Astrocyte (in vitro differentiated cells and primary cell): ENCODE data around the gene CAPRIN2. TPM values are rescaled to one million over a fixed set of nuclear protein-coding genes. Genes with fewer than 3 reads are reported as not detected.

Experiments
- DNase-seq: peaks from one replicate; pipeline ENCODE4 v3.0.0-alpha.2; 2010; ENCODE audit warnings: low read depth
- FAIRE-seq: peaks from 2 replicates; lab custom pipeline; 2011; peaks lifted over from hg19 to GRCh38; lab: Jason Lieb, UNC
- H2AFZ ChIP-seq: 2 replicates; pipeline ENCODE4 v1.6.0; 2012; ENCODE audit warnings: low read depth, low read length, inconsistent platforms
- H3K27ac ChIP-seq: 2 replicates; pipeline ENCODE4 v1.5.1; 2011; ENCODE audit warnings: low read depth, low read length, inconsistent platforms
- H3K27me3 ChIP-seq: 2 replicates; pipeline ENCODE4 v1.6.0; 2011; ENCODE audit warnings: low read length, inconsistent platforms; ENCODE audit not compliant: insufficient read depth
- H3K36me3 ChIP-seq: 2 replicates; pipeline ENCODE4 v1.5.1; 2011; ENCODE audit warnings: low read length, inconsistent platforms; ENCODE audit not compliant: insufficient read depth
- H3K4me1 ChIP-seq: 2 replicates; pipeline ENCODE4 v1.5.1; 2011; ENCODE audit warnings: low read length, inconsistent platforms; ENCODE audit not compliant: insufficient read depth
- H3K4me2 ChIP-seq: 2 replicates; pipeline ENCODE4 v1.6.0; 2012; ENCODE audit warnings: low read length, inconsistent platforms
- H3K4me3 ChIP-seq: 2 replicates; pipeline ENCODE4 v1.5.1; 2011; ENCODE audit warnings: low read depth, mild to moderate bottlenecking, low read length, inconsistent platforms; ENCODE audit not compliant: insufficient read depth
- H3K79me2 ChIP-seq: 2 replicates; pipeline ENCODE4 v1.6.0; 2012; ENCODE audit warnings: mild to moderate bottlenecking, low read length, inconsistent platforms; ENCODE audit not compliant: insufficient read depth
- H3K9ac ChIP-seq: 2 replicates; pipeline ENCODE4 v1.6.0; 2012; ENCODE audit warnings: mild to moderate bottlenecking, low read length, inconsistent platforms
- H3K9me3 ChIP-seq: 2 replicates; pipeline ENCODE4 v1.5.1; 2012; ENCODE audit warnings: low read depth, mild to moderate bottlenecking, low read length, inconsistent platforms; ENCODE audit not compliant: insufficient read depth
- H4K20me1 ChIP-seq: 2 replicates; pipeline ENCODE4 v1.6.0; 2012; ENCODE audit warnings: low read length, inconsistent platforms; ENCODE audit not compliant: insufficient read depth
- H3K27ac Mint-ChIP-seq: one replicate; pipeline ENCODE4 v1.8.0; 2021; ENCODE audit warnings: mild to moderate bottlenecking, mixed read lengths; ENCODE audit not compliant: unreplicated experiment
- H3K27me3 Mint-ChIP-seq: one replicate; pipeline ENCODE4 v1.8.0; 2021; ENCODE audit warnings: low read depth, mixed read lengths; ENCODE audit not compliant: unreplicated experiment
- H3K36me3 Mint-ChIP-seq: one replicate; pipeline ENCODE4 v1.8.0; 2021; ENCODE audit warnings: low read depth, mixed read lengths; ENCODE audit not compliant: unreplicated experiment
- H3K4me1 Mint-ChIP-seq: one replicate; pipeline ENCODE4 v1.8.0; 2021; ENCODE audit warnings: low read depth, mixed read lengths; ENCODE audit not compliant: unreplicated experiment
- H3K4me3 Mint-ChIP-seq: one replicate; pipeline ENCODE4 v1.8.0; 2021; ENCODE audit warnings: mild to moderate bottlenecking, moderate library complexity, mixed read lengths; ENCODE audit not compliant: unreplicated experiment
- H3K9me3 Mint-ChIP-seq: one replicate; pipeline ENCODE4 v1.8.0; 2021; ENCODE audit warnings: mild to moderate bottlenecking, mixed read lengths; ENCODE audit not compliant: unreplicated experiment
- EZH2 ChIP-seq: IDR thresholded peaks from 2 replicates; pipeline ENCODE4 v1.6.1; 2012; ENCODE audit warnings: mild to moderate bottlenecking, low read length, inconsistent platforms; ENCODE audit not compliant: insufficient read depth
- total RNA-seq: library from RNA; stranded (reverse); gene quantifications from 2 replicates; pipeline ENCODE4 v1.2.1, GENCODE V29; 2021
- TF ChIP-seq, protein P1 (sequence below): IDR thresholded peaks from 2 replicates; pipeline ENCODE4 v1.5.1; 2011; ENCODE audit warnings: low read depth, mild to moderate bottlenecking, inconsistent platforms, low read length, moderate library complexity; ENCODE audit not compliant: insufficient read depth

CAPRIN2 gene
- total RNA-seq, 1 donor from 2014 or later, result 23.1 TPM

DNA sequence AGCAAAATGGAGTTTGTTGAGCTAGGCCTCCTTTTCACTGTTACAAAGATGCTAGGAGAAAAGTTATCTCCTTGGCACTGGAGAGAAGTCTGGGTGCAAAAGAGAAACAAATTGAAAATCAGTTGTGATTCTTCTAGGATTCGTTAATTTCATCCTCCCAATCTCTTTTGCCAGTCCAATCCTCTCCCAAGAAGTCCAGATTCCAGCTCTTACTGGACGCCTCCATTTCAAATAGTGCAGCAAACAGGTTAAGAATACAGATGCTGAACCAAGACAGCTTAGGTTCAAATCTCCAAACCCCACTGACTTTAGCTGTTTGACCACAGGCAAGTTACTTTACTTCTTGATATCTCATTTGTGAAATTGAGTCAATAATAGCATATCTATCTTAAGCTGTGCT is 34.0 kb upstream of the CAPRIN2 start:
- no peak overlapping the region for H3K27ac Mint-ChIP-seq
- Histone ChIP-seq H3K27ac (no peak overlapping the region), H3K4me2 (no peak overlapping the region), H3K9ac (no peak overlapping the region), H3K27me3 (no peaks in the 10 kb centered on the region), H3K79me2 (no peaks in the 10 kb centered on the region), H3K4me1 (peaks cover 16% of the 10 kb centered on the region), H3K4me3 (no peak overlapping the region), H2AFZ (no peak overlapping the region), H4K20me1 (no peaks in the 10 kb centered on the region), H3K9me3 (no peaks in the 10 kb centered on the region), H3K36me3 (no peaks in the 10 kb centered on the region)
- peaks cover 8% of the 10 kb centered on the region for H3K4me1 Mint-ChIP-seq
- H3K27me3 Mint-ChIP-seq, result no peaks in the 10 kb centered on the region
- H3K4me3 Mint-ChIP-seq, result no peak overlapping the region
- no peaks in the 10 kb centered on the region for H3K36me3 Mint-ChIP-seq
- DNase-seq, result no peak
- H3K9me3 Mint-ChIP-seq, result peaks cover 3% of the 10 kb centered on the region
- FAIRE-seq, result no peak
- TF ChIP-seq EZH2, result no peak
- TF ChIP-seq, protein P1, sequence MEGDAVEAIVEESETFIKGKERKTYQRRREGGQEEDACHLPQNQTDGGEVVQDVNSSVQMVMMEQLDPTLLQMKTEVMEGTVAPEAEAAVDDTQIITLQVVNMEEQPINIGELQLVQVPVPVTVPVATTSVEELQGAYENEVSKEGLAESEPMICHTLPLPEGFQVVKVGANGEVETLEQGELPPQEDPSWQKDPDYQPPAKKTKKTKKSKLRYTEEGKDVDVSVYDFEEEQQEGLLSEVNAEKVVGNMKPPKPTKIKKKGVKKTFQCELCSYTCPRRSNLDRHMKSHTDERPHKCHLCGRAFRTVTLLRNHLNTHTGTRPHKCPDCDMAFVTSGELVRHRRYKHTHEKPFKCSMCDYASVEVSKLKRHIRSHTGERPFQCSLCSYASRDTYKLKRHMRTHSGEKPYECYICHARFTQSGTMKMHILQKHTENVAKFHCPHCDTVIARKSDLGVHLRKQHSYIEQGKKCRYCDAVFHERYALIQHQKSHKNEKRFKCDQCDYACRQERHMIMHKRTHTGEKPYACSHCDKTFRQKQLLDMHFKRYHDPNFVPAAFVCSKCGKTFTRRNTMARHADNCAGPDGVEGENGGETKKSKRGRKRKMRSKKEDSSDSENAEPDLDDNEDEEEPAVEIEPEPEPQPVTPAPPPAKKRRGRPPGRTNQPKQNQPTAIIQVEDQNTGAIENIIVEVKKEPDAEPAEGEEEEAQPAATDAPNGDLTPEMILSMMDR, result no peak

DNA sequence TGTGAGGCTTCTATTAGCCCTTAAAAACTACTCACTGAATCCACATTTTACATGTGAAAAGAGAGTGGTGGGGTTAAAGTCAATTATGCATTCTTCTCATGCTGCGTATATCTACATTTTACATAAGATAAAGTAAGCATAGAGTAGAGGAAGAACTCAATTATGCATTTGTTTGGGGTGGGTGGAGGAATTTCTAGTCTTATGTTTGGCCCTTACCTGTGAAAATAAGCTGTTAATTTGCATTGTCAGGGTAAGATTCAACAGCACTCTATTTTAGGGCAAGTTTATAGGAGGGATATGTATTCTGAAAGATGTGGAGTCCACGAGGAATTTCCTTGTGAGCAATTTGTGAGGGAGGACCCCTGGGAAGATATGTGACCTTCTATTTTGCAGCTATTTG is 30.9 kb upstream of the CAPRIN2 start:
- H3K4me3 ChIP-seq, result no peak overlapping the region
- H4K20me1 ChIP-seq, result no peaks in the 10 kb centered on the region
- Mint-ChIP-seq H3K27me3 (no peaks in the 10 kb centered on the region), H3K9me3 (peaks cover 3% of the 10 kb centered on the region), H3K4me3 (no peak overlapping the region), H3K36me3 (no peaks in the 10 kb centered on the region), H3K4me1 (no peaks in the 10 kb centered on the region), H3K27ac (no peak overlapping the region)
- no peaks in the 10 kb centered on the region for H3K79me2 ChIP-seq
- TF ChIP-seq EZH2, result no peak
- TF ChIP-seq, protein P1, result no peak
- no peak for FAIRE-seq
- no peak overlapping the region for H3K4me2 ChIP-seq
- no peak overlapping the region for H3K9ac ChIP-seq
- no peaks in the 10 kb centered on the region for H3K36me3 ChIP-seq
- H2AFZ ChIP-seq, result no peak overlapping the region
- no peak for DNase-seq
- no peaks in the 10 kb centered on the region for H3K27me3 ChIP-seq
- no peaks in the 10 kb centered on the region for H3K4me1 ChIP-seq
- no peaks in the 10 kb centered on the region for H3K9me3 ChIP-seq
- no peak overlapping the region for H3K27ac ChIP-seq

DNA sequence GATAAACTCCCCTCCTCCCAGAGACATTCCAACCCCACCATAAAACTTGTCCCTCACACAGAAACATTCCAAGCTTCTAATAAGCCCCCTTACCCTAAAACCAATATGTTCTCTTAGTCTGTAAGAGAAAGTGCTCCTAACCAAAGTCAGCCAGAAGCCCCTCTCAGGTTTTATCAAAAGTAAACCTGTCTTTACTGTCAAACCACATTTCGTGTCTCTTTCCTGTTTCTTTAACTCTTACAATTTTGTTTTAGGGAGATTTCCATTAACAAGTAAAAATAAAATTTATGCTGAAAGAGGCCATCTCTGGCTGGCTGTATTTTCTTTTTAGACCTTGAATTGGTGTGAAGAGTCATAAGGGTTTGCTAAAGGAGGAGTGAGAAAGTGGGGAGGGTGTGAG is 29.8 kb upstream of the CAPRIN2 start:
- peaks cover 3% of the 10 kb centered on the region for H3K9me3 Mint-ChIP-seq
- Histone ChIP-seq H3K79me2 (no peaks in the 10 kb centered on the region), H2AFZ (no peak overlapping the region), H3K4me3 (no peak overlapping the region), H3K36me3 (no peaks in the 10 kb centered on the region), H3K9me3 (no peaks in the 10 kb centered on the region), H3K27ac (no peak overlapping the region), H3K4me2 (no peak overlapping the region), H3K27me3 (no peaks in the 10 kb centered on the region), H3K9ac (no peak overlapping the region), H3K4me1 (no peaks in the 10 kb centered on the region), H4K20me1 (no peaks in the 10 kb centered on the region)
- no peak overlapping the region for H3K4me3 Mint-ChIP-seq
- H3K27ac Mint-ChIP-seq, result no peak overlapping the region
- H3K27me3 Mint-ChIP-seq, result no peaks in the 10 kb centered on the region
- TF ChIP-seq EZH2, result no peak
- TF ChIP-seq, protein P1, result no peak
- no peaks in the 10 kb centered on the region for H3K36me3 Mint-ChIP-seq
- no peaks in the 10 kb centered on the region for H3K4me1 Mint-ChIP-seq
- DNase-seq, result no peak
- FAIRE-seq, result no peak
